IMR-90 (cell line): ENCODE measurements around the gene FHL2. TPM values are rescaled to one million over a fixed set of nuclear protein-coding genes. Genes with fewer than 3 reads are reported as not detected.
A peak's percentile ranks its signal among the peaks of the same experiment; 100 is the strongest.

ENCODE experiments used
- ATAC-seq: fragments of 200-7000 bp; cut with Tn5 transposase; 2 replicates; pipeline ENCODE4 v1.9.1; 2020; ENCODE audit warnings: low read depth, mild to moderate bottlenecking, moderate library complexity
- BruUV-seq: library from RNA; stranded (reverse); fragments of 400-500 nt; replicated peaks from 2 replicates; lab custom pipeline; 2021; lab: Mats Ljungman, UMichigan
- CTCF ChIA-PET: fragments of 300-600 bp; formaldehyde crosslinking; extraction: SDS; loops from one replicate; lab custom pipeline; 2021; ENCODE audit warnings: antibody characterized with exemption; lab: Yijun Ruan, JAX
- POLR2A ChIA-PET: fragments of 300-600 bp; sonication (Branson Sonifier 250); formaldehyde crosslinking; loops from one replicate; lab custom pipeline; 2022; ENCODE audit warnings: antibody characterized with exemption; ENCODE audit not compliant: unreplicated experiment; lab: Charles Lee
- DNase-seq: peaks from one replicate; pipeline ENCODE4 v3.0.0; 2013
- H2AFZ ChIP-seq: replicated peaks from 2 replicates; pipeline ENCODE3; 2013; ENCODE audit warnings: low read length, mild to moderate bottlenecking; ENCODE audit not compliant: poor library complexity
- H2AK5ac ChIP-seq: 2 replicates; pipeline ENCODE4 v1.6.1; 2013; ENCODE audit warnings: low read depth, low read length, inconsistent platforms
- H2AK9ac ChIP-seq: replicated peaks from 2 replicates; pipeline ENCODE3; 2013; ENCODE audit warnings: mild to moderate bottlenecking, low read depth, low read length, moderate library complexity; ENCODE audit not compliant: poor library complexity
- H2BK120ac ChIP-seq: 2 replicates; pipeline ENCODE4 v1.6.1; 2013; ENCODE audit warnings: low read depth, low read length, inconsistent platforms
- H2BK15ac ChIP-seq: 3 replicates; pipeline ENCODE4 v1.6.1; 2013; ENCODE audit warnings: low read depth, low read length, inconsistent platforms
- H2BK20ac ChIP-seq: 2 replicates; pipeline ENCODE4 v1.6.1; 2013; ENCODE audit warnings: low read depth, mild to moderate bottlenecking, inconsistent platforms, low read length, moderate library complexity
- H2BK5ac ChIP-seq: 2 replicates; pipeline ENCODE4 v1.6.1; 2013; ENCODE audit warnings: mild to moderate bottlenecking, low read depth, low read length, inconsistent platforms; ENCODE audit not compliant: poor library complexity, severe bottlenecking
- H3K14ac ChIP-seq: replicated peaks from 2 replicates; pipeline ENCODE4 v1.6.1; 2013; ENCODE audit warnings: low read depth, low read length, inconsistent platforms
- H3K18ac ChIP-seq: 2 replicates; pipeline ENCODE4 v1.6.1; 2013; ENCODE audit warnings: low read depth, low read length, control low read depth
- H3K23ac ChIP-seq: 2 replicates; pipeline ENCODE4 v1.6.1; 2013; ENCODE audit warnings: low read depth, low read length, inconsistent platforms
- H3K27ac ChIP-seq: 2 replicates; pipeline ENCODE4 v1.5.1; 2013; ENCODE audit warnings: mild to moderate bottlenecking, control low read depth, low read length; ENCODE audit not compliant: insufficient read depth
- H3K27me3 ChIP-seq: 2 replicates; pipeline ENCODE4 v1.6.1; 2013; ENCODE audit warnings: low read length; ENCODE audit not compliant: control insufficient read depth, insufficient read depth
- H3K36me3 ChIP-seq: 2 replicates; pipeline ENCODE4 v1.6.1; 2013; ENCODE audit warnings: low read length, mixed read lengths; ENCODE audit not compliant: control insufficient read depth, insufficient read depth
- H3K4ac ChIP-seq: 2 replicates; pipeline ENCODE4 v1.6.1; 2013; ENCODE audit warnings: low read depth, low read length, inconsistent platforms
- H3K4me1 ChIP-seq: 2 replicates; pipeline ENCODE4 v1.6.1; 2013; ENCODE audit warnings: low read length, mixed read lengths; ENCODE audit not compliant: control insufficient read depth, insufficient read depth
- H3K4me2 ChIP-seq: 2 replicates; pipeline ENCODE4 v1.6.1; 2013; ENCODE audit warnings: low read depth, mild to moderate bottlenecking, control low read depth, low read length, moderate library complexity
- H3K4me3 ChIP-seq: 2 replicates; pipeline ENCODE4 v1.5.1; 2013; ENCODE audit warnings: low read depth, mild to moderate bottlenecking, control low read depth, low read length, moderate library complexity; ENCODE audit not compliant: insufficient read depth
- H3K56ac ChIP-seq: 2 replicates; pipeline ENCODE4 v1.6.1; 2013; ENCODE audit warnings: low read length, inconsistent platforms; ENCODE audit not compliant: insufficient read depth; ENCODE audit errors: extremely low read depth
- H3K79me1 ChIP-seq, 2 experiments: 2 replicates each; pipeline ENCODE4 v1.6.1; 2013; ENCODE audit warnings: low read length in 2 of 2, inconsistent platforms in 1 of 2, low read depth in 1 of 2
- H3K9ac ChIP-seq: 2 replicates; pipeline ENCODE4 v1.6.1; 2013; ENCODE audit warnings: low read depth, low read length, control low read depth
- H3K9me1 ChIP-seq: 2 replicates; pipeline ENCODE4 v1.6.1; 2013; ENCODE audit warnings: low read length, inconsistent platforms; ENCODE audit not compliant: insufficient read depth
- H3K9me3 ChIP-seq: 2 replicates; pipeline ENCODE4 v1.6.1; 2013; ENCODE audit warnings: low read length; ENCODE audit not compliant: control insufficient read depth, insufficient read depth
- H4K20me1 ChIP-seq: 2 replicates; pipeline ENCODE4 v1.6.1; 2013; ENCODE audit warnings: low read length, inconsistent platforms; ENCODE audit not compliant: insufficient read depth
- H4K5ac ChIP-seq: 2 replicates; pipeline ENCODE4 v1.6.1; 2013; ENCODE audit warnings: mild to moderate bottlenecking, low read depth, low read length, control low read depth
- H4K8ac ChIP-seq, 2 experiments: 2 replicates each; pipeline ENCODE4 v1.6.1; 2013; ENCODE audit warnings: low read depth in 2 of 2, low read length in 2 of 2, control low read depth in 1 of 2, inconsistent platforms in 1 of 2
- H4K91ac ChIP-seq: 2 replicates; pipeline ENCODE4 v1.6.1; 2013; ENCODE audit warnings: low read depth, low read length, inconsistent platforms; ENCODE audit not compliant: insufficient read depth
- FOS ChIP-seq: fragments of 150-350 bp; IDR thresholded peaks from 2 replicates; pipeline ENCODE4 v1.6.1; 2016; ENCODE audit warnings: low read depth, low read length
- WGBS, 2 experiments: methylation state at CpG; one replicate each; pipeline versions ENCODE4 v1.1.5 to v1.1.7; 2013; ENCODE audit warnings: missing lambda C conversion rate in 2 of 2; ENCODE audit not compliant: insufficient read length in 1 of 2; ENCODE audit errors: extremely low coverage in 2 of 2; 5-methylcytosine and 5-hydroxymethylcytosine counted together
- dilution Hi-C: fragments of 300-500 bp; cut with HindIII; formaldehyde crosslinking; loops from one replicate; pipeline ENCODE4 v1.14.3; 2018; ENCODE audit warnings: low sequenced_read_pairs; ENCODE audit not compliant: unreplicated experiment
- in situ Hi-C: fragments of 300-500 bp; cut with MboI; formaldehyde crosslinking; loops from 3 replicates; pipeline ENCODE4 v1.14.3; 2019; ENCODE audit warnings: low sequenced_read_pairs, inconsistent platforms, mixed read lengths
- intact Hi-C: fragments of 100-400 bp; cut with micrococcal nuclease; formaldehyde crosslinking; loops from 2 replicates; pipeline ENCODE4 v1.10.0; 2022
- polyA plus RNA-seq, 3 experiments: library from polyadenylated mRNA; depleted of rRNA; stranded (reverse); fragments of >200 nt; gene quantifications; 2 replicates each; pipeline ENCODE4 v1.2.3, GENCODE V29; 2012; ENCODE audit warnings: low replicate concordance in 1 of 3
- total RNA-seq: library from RNA; depleted of rRNA; stranded (reverse); fragments of >200 nt; gene quantifications from 2 replicates; pipeline ENCODE4 v1.2.3, GENCODE V29; 2012

Gene FHL2
- total and polyA plus RNA-seq, 2 of the 4 experiments (the other 2 are of a cell fraction), result 464 to 550 TPM

DNA sequence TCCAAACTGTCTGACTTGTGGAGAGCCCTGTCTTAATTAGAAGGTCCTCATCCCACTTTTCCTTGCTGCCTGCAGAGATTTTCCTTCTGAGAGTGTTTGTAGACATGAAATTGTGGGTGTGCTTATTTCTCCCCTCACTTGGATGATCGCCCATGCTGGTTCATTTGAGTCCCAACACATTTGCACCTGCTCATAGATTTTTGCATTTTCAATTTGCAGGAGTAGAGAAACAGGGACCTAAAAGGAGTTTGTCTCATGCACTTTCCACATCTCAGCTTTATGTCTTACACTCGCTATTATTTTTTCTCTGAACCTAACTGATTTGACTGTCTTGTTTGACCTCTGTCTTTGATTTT lies 33.2 kb upstream of the FHL2 start:
- no peaks in the 10 kb centered on the region for H3K9me1 ChIP-seq
- dilution Hi-C loops (no loop called here), in situ Hi-C loops (no loop called here), intact Hi-C loops (no loop called here)
- H3K4ac ChIP-seq, result no peak overlapping the region
- no peak; the same call in 1 of the 2 replicates for ATAC-seq
- H4K91ac ChIP-seq, result no peak overlapping the region
- no peak for DNase-seq
- WGBS, 2 experiments, result no CpG with 5 or more reads among the region's 2 CpGs
- ChIA-PET CTCF (interaction anchor here (1.0 kb wide), 1 partner anchor 32 kb away, joined by 3 read pairs; no protein-coding TSS in a partner anchor), POLR2A (no interaction called here)
- H3K36me3 ChIP-seq, result no peaks in the 10 kb centered on the region
- H2BK120ac ChIP-seq, result peak overlapping the region; percentile 9; the same call in 1 of the 2 replicates
- no peak overlapping the region for H3K4me3 ChIP-seq
- H2AFZ ChIP-seq, result no peak overlapping the region
- no peak overlapping the region for H4K5ac ChIP-seq
- H2AK9ac ChIP-seq, result no peak overlapping the region
- 0 out of 4 replicates have a peak overlapping the region, but pooled peaks of 1 of the 2 experiments have one; percentile 23 for H4K8ac ChIP-seq
- H3K23ac ChIP-seq, result no peak overlapping the region
- peaks cover 16% of the 10 kb centered on the region for H3K27me3 ChIP-seq
- H2BK5ac ChIP-seq, result no peak overlapping the region
- H3K14ac ChIP-seq, result no peak overlapping the region
- peak overlapping the region; percentile 16; the same call in 1 of the 2 replicates for H2BK20ac ChIP-seq
- peaks cover 14% of the 10 kb centered on the region; the same call in 1 of the 2 replicates for H3K4me1 ChIP-seq
- no peak overlapping the region for H3K9ac ChIP-seq
- peak overlapping the region; percentile 25; the same call in 1 of the 2 replicates for H3K4me2 ChIP-seq
- H3K9me3 ChIP-seq, result peaks cover 4% of the 10 kb centered on the region
- no peak overlapping the region for H3K18ac ChIP-seq
- BruUV-seq, result no TSS peak
- no peak overlapping the region for H2AK5ac ChIP-seq
- H3K79me1 ChIP-seq, result no peaks in the 10 kb centered on the region
- H2BK15ac ChIP-seq, result peak overlapping the region; percentile 21; the same call in 1 of the 3 replicates
- TF ChIP-seq FOS, result no peak
- no peak overlapping the region for H3K27ac ChIP-seq
- H3K56ac ChIP-seq, result no peak overlapping the region
- no peaks in the 10 kb centered on the region for H4K20me1 ChIP-seq
